PFSK-1 (cell line): ENCODE results near the gene ZNF417.

Experiments
- FOXP2 ChIP-seq: optimal IDR thresholded peaks from 2 replicates; pipeline ENCODE3; 2011; ENCODE audit warnings: borderline replicate concordance, control low read depth, inconsistent platforms; ENCODE audit not compliant: insufficient read depth; ENCODE audit errors: extremely low read length, extremely low read depth
- POLR2AphosphoS5 ChIP-seq: IDR thresholded peaks from 2 replicates; pipeline ENCODE4 v1.6.1; 2012; ENCODE audit warnings: low read depth, mild to moderate bottlenecking, control low read depth, low read length, moderate library complexity
- REST ChIP-seq, 2 experiments: IDR thresholded peaks; 2 replicates each; pipeline versions ENCODE4 v1.6.1 to v1.8.0; 2011 to 2012; ENCODE audit warnings: low read depth in 2 of 2, low read length in 2 of 2, control low read depth in 1 of 2, inconsistent platforms in 1 of 2, mild to moderate bottlenecking in 1 of 2, moderate library complexity in 1 of 2; ENCODE audit not compliant: insufficient read depth in 1 of 2
- SIN3A ChIP-seq: IDR thresholded peaks from 2 replicates; pipeline ENCODE4 v1.6.1; 2012; ENCODE audit warnings: mild to moderate bottlenecking, low read length, moderate library complexity, borderline replicate concordance; ENCODE audit not compliant: insufficient read depth

GRCh38 chr19:57888560-57889231, 27.7 kb downstream of the ZNF417 start, which contains the start of gene ZNF814:
- TF ChIP-seq REST (IDR thresholded peaks at IDR 0.05; ENCODE audit: insufficient read depth in 1 of 2, low read depth in 2 of 2, low read length in 2 of 2) (peak in 1 of 2 experiments; percentile 52; a peak in 1 of 4 replicates), POLR2AphosphoS5 (peak; percentile 87), FOXP2 (no peak), SIN3A (peak; percentile 72; the same call in 1 of the 2 replicates)
